ENCODE data around the gene FIG4.
A peak's percentile ranks its signal among the peaks of the same experiment; 100 is the strongest.
"Not testable (repeated sequence)": the region's sequence is repeated elsewhere in the genome, so short reads cannot be mapped to it uniquely, and the experiment has no call there.

Gene FIG4

GRCh38 chr6:109705258-109705657 lies 14.2 kb downstream of the FIG4 start:
- peak; percentile 86 for DNase-seq

- no peak for DNase-seq
Measured at GRCh38 chr6:109706513-109706912, 15.4 kb downstream of the FIG4 start.

- DNase-seq = not testable (repeated sequence)
Measured at GRCh38 chr6:109708099-109708498, 17.0 kb downstream of the FIG4 start.

- DNase-seq = no peak
Measured at GRCh38 chr6:109713097-109713496, 22.0 kb downstream of the FIG4 start.

- no peak for DNase-seq
Measured at GRCh38 chr6:109714166-109714565, 23.1 kb downstream of the FIG4 start.

- DNase-seq = no peak
Measured at GRCh38 chr6:109714611-109715010, 23.5 kb downstream of the FIG4 start.

GRCh38 chr6:109715616-109716015 lies 24.5 kb downstream of the FIG4 start:
- DNase-seq = no peak

- DNase-seq = no peak
Measured at GRCh38 chr6:109717971-109718370, 26.9 kb downstream of the FIG4 start.

GRCh38 chr6:109718991-109719390 lies 27.9 kb downstream of the FIG4 start:
- DNase-seq = peak; percentile 35

GRCh38 chr6:109720311-109720710 lies 29.2 kb downstream of the FIG4 start:
- DNase-seq = no peak

- no peak for DNase-seq
Measured at GRCh38 chr6:109722011-109722410, 30.9 kb downstream of the FIG4 start.

- peak; percentile 11 for DNase-seq
Measured at GRCh38 chr6:109722564-109723254, 31.6 kb downstream of the FIG4 start.

- not testable (repeated sequence) for DNase-seq
Measured at GRCh38 chr6:109725250-109725649, 34.2 kb downstream of the FIG4 start.

- no peak for DNase-seq
Measured at GRCh38 chr6:109736273-109737025, 45.4 kb downstream of the FIG4 start.

GRCh38 chr6:109738255-109738654 lies 47.2 kb downstream of the FIG4 start:
- peak; percentile 16 for DNase-seq

- DNase-seq = no peak
Measured at GRCh38 chr6:109738667-109739066, 47.6 kb downstream of the FIG4 start.

- DNase-seq = no peak
Measured at GRCh38 chr6:109739686-109740085, 48.6 kb downstream of the FIG4 start.

GRCh38 chr6:109740787-109741186 lies 49.7 kb downstream of the FIG4 start:
- no peak for DNase-seq

GRCh38 chr6:109743739-109744138 lies 52.6 kb downstream of the FIG4 start:
- peak; percentile 82 for DNase-seq

GRCh38 chr6:109744779-109745178 lies 53.7 kb downstream of the FIG4 start:
- not testable (repeated sequence) for DNase-seq

- no peak for DNase-seq
Measured at GRCh38 chr6:109747221-109747620, 56.1 kb downstream of the FIG4 start.

GRCh38 chr6:109759098-109759955 lies 68.2 kb downstream of the FIG4 start:
- no peak for DNase-seq

GRCh38 chr6:109760208-109760607 lies 69.1 kb downstream of the FIG4 start:
- DNase-seq = no peak
